Mononuclear cell (primary cell): ENCODE results near the gene GASK1B. TPM values are rescaled to one million over a fixed set of nuclear protein-coding genes. Genes with fewer than 3 reads are reported as not detected.

Source experiments
- H3K27me3 ChIP-seq: 2 replicates; pipeline ENCODE4 v1.6.0; 2011; ENCODE audit warnings: low read length, control low read depth; ENCODE audit not compliant: insufficient read depth
- H3K4me1 ChIP-seq: 2 replicates; pipeline ENCODE4 v1.5.1; 2011; ENCODE audit warnings: mild to moderate bottlenecking, low read length, control low read depth; ENCODE audit not compliant: insufficient read depth
- H3K4me3 ChIP-seq: 2 replicates; pipeline ENCODE4 v1.5.1; 2011; ENCODE audit warnings: mild to moderate bottlenecking, low read length, moderate library complexity
- H3K9me3 ChIP-seq: 2 replicates; pipeline ENCODE4 v1.5.1; 2011; ENCODE audit warnings: low read depth, mild to moderate bottlenecking, control low read depth, low read length
- total RNA-seq: library from RNA; depleted of rRNA; stranded (reverse); fragments of >200 nt; gene quantifications from one replicate; pipeline ENCODE4 v1.2.3, GENCODE V29; 2012

Gene GASK1B
- total RNA-seq, 1 donor: 19.4 TPM

DNA sequence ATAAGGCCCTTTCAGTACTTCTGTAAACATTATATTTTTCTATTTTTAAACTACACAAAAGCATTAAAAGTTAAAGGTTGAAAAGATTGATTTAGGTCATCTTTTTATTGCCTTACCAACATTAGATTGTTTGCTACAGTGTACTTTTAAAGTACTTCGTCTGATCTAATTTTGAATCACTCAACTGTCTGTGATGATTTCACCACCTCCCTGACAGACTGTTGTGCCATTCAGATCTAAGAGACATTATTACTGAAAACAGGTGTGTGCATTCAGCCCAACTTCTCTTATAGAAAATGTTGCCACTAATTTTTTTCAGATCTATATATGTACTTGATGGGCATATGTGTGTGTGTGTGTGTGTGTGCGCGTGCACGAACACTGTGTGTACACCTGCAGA lies 39.3 kb downstream of the GASK1B start:
- H3K4me3 ChIP-seq: no peak overlapping the region
- no peaks in the 10 kb centered on the region for H3K9me3 ChIP-seq
- H3K4me1 ChIP-seq: no peaks in the 10 kb centered on the region
- H3K27me3 ChIP-seq: no peaks in the 10 kb centered on the region

DNA sequence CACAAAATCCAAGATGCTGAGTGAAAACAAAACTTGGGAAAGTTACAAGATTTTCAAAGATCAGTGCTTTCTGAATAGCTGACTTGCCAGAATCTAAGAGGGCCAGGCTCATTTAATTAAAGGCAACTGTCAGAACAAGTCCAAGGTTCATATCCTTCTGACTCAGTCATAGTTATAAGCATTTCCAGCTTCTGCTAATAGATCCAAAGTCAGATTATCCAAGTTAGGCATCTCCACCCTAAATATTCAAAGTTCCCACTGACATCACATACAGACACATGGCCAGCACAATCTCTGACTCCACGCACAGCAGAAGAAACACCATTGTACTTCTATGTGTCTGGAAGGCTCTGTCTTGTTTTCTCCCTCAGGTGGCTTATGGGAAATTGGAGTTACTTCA lies 41.8 kb downstream of the GASK1B start:
- no peaks in the 10 kb centered on the region for H3K4me1 ChIP-seq
- H3K27me3 ChIP-seq: no peaks in the 10 kb centered on the region
- no peak overlapping the region for H3K4me3 ChIP-seq
- no peaks in the 10 kb centered on the region for H3K9me3 ChIP-seq

DNA sequence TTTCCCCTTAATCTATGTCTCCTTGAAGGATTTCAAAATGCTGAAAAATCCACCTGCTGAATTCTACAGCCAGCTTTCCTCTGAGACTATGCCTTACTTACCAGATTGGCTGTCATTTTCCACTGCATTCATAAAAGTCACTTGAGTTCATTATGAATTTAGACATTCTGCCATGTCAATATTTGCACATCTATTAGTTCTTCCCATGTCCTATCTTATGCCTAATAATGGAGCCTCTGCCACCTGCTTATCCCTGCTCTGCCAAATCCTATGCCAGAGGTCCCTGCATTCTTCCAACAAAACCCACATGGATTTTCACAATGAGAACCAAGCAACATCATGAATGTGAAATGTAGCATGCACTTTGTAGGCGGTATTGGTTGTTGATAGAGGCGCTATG lies 42.6 kb downstream of the GASK1B start:
- no peak overlapping the region for H3K4me3 ChIP-seq
- no peaks in the 10 kb centered on the region for H3K27me3 ChIP-seq
- no peaks in the 10 kb centered on the region for H3K9me3 ChIP-seq
- H3K4me1 ChIP-seq: no peaks in the 10 kb centered on the region

DNA sequence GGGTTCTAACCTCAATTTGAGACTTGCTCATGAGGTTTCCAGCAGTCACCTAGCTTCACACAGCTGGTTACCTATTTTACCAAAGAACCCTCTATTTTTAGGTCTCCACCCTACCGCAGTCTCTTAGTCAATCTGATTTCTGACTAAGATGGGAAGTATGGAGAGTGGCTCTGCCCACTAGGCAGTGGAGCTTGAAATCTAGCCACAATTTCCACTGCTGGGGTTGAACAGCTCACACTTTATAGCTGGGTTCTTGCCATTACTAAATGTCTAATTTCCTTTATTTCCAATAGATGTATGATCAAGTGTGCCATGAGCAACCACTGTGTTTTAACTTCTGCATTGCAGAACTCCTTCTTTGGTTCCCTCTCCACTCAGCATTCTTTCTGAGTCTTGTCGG lies 43.1 kb downstream of the GASK1B start:
- no peak overlapping the region for H3K4me3 ChIP-seq
- no peaks in the 10 kb centered on the region for H3K9me3 ChIP-seq
- H3K4me1 ChIP-seq: no peaks in the 10 kb centered on the region
- no peaks in the 10 kb centered on the region for H3K27me3 ChIP-seq

DNA sequence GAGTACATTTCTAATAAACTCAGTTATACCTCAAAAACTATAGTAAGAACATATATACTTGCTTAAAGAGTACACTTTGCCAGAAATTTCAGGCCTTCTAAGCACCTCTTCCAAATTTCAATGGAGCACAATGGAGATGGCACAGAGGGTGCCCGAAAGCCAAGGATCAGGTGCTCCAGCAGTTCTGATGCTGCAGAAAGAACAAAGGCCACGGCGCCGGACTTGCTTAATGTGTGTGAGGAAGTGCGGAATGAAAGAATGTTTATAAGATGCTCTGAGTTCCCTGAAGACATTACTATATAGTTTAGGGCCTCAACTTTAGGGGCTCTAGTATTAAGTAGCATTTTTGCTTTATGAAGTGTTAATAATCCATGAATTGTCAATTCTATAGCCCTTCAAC lies 44.3 kb downstream of the GASK1B start:
- Histone ChIP-seq H3K4me1 (no peaks in the 10 kb centered on the region), H3K9me3 (no peaks in the 10 kb centered on the region), H3K4me3 (no peak overlapping the region), H3K27me3 (no peaks in the 10 kb centered on the region)

DNA sequence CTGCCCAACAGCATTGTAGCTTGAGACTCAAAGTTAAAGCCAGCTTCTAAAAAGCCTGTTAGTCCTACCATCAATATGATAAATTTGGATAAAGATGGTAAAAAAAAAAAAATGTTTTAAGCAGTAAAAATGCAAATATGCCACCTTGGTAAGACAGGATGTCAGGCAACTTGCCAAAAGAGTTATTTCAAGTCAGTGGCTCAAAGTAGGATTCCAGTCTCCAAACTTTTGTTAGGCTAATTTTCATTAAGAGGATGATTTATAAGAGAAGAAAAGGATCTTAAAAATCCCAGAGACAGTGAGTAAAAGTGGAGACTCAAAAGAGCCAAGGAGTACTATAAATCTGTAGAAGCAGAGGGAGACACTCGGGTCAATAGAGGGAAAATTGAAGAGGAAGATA lies 47.5 kb downstream of the GASK1B start:
- Histone ChIP-seq H3K27me3 (no peaks in the 10 kb centered on the region), H3K4me3 (no peak overlapping the region), H3K4me1 (peaks cover 14% of the 10 kb centered on the region), H3K9me3 (no peaks in the 10 kb centered on the region)

Other genes starting within 250 kb of the GASK1B start
- gene TMEM144, start 37.5 kb upstream of the GASK1B start, total RNA-seq: 2.2 TPM